HG02763 (cell line): ENCODE results near the gene PCGF6.

Experiments
- ATAC-seq: cut with Tn5 transposase; IDR thresholded peaks from one replicate; pipeline ENCODE4 v1.9.1; 2021; ENCODE audit warnings: mild to moderate bottlenecking, moderate library complexity; ENCODE audit not compliant: unreplicated experiment

The PCGF6 gene

DNA sequence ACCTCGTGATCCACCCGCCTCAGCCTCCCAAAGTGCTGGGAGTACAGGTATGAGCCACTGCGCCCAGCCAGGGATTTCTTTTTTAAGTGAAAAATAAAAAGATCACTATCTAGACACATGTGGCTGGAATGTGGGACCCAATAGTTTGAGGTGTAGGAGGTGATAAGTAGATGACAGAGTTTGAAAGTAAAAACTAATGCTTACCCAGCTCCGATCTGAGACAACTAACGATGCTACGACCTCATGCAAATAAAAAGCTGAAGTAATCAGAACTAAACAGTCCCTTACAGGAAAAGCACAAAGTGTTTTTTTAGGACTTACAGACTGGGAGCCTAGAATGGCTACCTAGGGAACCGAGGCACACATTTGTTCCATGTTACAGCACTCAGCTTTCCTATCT is 23.0 kb downstream of the PCGF6 start:
- no peak for ATAC-seq

DNA sequence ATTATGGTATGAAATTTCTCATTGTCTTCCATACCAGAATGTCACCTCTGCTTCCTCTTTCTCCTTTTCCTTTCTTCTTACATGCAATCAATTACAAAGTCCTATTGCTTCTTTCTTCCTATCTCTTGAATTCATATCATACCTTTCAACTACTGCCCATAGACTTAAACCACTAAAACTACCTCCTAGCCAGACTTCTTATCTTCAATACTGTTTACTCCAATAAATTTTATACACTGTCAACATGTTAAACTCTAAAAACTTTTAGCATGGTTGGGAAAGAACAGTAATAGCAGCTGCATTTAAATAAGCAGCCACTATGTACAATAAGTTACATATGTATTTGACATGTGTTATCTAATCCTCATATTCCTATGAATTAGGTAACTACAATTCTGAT is 34.9 kb downstream of the PCGF6 start:
- no peak for ATAC-seq

DNA sequence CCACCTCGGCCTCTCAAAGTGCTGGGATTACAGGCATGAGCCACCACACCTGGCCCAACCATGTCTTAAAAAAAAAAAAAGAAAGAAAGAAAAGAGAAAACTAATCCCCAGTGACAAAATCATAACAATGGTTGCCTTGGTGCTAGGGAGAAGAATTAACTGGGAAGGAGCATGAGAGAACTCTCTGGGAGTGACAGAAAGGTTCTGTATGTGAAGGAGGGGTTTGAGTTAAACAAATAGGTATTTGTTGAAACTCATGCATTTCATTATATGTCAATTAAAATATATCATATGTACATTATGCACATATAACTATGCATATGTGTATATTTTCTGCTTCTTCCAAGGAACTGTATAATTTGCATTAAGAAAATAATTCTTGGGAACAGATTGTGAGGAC is 40.7 kb downstream of the PCGF6 start:
- no peak for ATAC-seq

DNA sequence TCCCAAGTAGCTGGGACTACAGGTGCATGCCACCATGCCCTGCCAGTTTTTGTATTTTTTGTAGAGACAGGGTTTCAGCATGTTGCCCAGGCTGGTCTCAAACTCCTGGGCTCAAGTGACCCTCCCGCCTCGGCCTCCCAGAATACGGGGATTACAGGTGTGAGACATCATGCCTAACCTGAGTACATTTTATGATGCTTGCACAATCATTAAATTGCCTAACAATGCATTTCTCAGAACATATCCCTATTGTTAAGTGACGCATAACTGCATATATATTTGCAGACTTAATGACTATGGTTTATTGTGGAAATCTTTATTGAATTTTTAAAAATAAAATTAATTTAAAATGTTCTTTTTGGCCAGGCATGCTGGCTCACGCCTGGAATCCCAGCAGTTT is 43.3 kb downstream of the PCGF6 start:
- ATAC-seq = no peak

DNA sequence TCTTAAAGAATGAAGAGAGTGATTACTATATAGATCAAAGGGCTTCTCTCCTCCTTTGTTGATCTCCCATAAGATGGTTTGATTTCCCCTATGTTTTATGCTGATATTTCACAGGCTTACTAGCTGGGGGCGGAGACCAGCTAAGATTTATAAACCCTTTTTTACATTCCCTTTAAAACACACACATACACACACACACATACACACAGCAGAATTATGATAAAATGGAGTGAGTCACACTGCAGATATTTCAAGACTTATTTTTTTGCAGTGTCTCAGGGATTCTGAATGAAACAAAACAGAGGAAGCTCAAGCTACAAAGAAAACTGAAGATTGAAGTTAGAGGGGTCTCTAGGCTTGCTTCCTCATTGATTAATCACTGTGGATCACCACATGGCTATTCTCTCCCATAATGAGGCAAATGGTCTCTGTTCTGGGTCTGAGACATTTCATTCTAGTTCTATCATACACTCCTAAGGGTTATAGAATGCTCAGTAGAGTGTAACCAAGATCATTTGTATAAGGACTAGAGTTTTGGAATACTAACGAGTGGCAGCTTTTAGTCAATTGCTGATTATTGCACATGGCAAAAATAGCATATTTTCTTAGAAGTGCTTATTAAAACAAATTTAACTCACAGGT is 55.4 kb downstream of the PCGF6 start:
- no peak for ATAC-seq

DNA sequence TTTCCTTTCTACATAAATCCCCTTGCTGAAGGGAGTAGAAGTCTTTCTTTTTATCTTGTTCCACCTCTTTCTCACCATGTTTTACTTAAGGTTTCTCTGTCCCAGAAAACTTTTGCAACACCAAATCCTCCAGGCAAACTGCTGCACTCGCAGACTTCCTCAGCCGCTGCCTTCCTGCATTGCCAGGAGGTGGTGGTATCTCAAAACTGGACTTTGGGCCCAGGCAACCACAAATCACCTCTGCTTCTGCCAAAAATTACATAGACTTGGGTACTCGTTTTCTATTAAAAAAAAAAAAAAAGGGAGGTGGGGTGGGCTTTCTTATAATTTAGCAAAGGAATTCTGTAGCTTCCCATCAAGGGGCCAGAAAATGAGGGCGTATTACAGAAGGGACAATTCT is 59.4 kb downstream of the PCGF6 start:
- no peak for ATAC-seq

DNA sequence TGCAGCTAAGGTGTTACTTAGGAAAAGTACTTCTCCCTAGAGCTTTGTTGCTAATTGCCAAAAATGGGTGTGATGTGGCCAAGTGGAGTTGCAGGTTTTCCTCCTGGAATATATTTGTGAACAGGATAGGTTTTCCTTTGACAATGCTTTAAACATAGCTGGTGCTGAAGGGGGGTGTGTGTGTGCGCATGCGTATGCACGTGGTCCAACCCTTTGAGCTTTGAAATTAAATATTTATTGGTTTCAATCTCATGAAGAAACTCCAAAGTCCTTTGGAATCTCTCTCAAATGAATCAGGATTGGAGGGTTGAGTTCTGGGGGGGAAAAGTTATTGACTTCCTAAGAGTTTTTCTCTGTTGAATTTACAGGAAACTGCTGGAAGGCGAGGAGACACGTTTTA is 62.9 kb downstream of the PCGF6 start:
- ATAC-seq = no peak

DNA sequence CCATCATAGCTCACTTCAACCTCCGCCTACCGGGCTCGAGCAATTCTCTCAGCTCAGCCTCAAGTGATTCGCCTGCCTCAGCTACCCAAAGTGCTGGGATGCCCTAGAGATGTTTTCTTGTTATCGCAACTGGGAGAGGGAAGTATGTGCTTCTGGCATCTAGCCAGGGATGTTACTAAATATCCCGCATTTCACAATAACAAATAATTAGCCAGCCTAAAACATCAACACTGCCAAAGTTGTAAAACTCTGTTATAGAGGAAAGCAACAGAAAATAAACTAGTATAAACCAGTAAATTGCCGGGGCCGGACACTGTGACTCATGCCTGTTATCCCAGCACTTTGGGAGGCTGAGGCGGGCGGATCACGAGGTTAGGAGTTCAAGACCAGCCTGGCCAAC is 66.8 kb downstream of the PCGF6 start:
- ATAC-seq = no peak

DNA sequence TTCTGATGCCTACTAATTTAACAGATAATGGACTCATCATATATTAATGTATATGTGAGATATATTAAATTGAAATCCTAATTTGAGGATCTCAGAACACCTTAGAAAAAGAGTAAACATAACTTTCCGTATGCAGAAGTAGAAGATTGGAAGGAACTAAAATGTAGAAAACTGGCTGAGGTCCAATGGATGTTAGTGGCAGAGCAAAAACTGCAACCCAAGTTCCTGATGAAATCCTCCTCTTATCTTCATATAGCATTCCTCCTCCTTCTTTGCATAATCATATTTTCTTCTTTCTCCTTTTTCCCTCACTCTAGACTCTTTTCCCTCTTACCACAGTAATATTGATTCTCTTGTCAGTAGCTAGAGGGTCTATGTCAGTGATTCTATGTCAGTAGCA is 68.0 kb downstream of the PCGF6 start:
- ATAC-seq = no peak

DNA sequence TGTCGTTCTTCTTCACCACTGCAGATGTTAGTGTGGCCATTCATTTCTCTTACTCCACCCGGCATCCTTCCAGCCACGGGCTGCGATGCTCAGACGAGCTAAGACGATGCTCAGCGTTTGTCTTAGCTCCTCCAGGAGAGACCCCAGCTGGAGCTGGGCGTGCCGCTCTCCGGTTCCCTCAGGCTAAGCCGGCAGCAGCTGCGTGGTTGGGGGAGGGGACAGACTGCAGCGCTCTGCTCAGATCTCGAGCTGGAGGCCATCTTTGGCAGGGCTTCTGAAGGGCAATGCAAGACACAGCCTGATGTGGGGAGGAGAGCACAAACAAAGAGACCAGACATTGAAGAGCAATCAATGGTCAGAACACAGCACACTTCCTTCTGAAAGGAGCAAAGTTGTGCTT is 69.2 kb downstream of the PCGF6 start:
- ATAC-seq = no peak

DNA sequence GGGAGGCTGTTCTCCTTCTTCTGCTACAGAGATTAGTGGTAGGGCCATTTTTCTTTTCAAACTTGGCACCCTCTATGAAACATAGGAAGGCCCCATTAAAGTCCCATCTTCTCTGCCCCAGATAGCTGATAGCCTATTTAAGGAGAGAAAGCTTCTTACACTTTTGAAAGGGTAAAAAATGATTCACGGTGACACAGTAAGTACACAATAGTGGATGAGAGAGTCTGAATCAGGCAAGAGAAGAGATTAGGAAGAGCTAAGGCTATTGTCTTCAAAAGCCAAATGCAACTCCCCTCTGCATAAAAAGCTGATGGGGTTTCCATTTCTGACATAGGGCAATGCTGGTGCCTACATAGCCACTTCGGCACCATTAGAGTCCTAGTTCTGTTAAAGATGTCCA is 70.4 kb downstream of the PCGF6 start:
- ATAC-seq = no peak

DNA sequence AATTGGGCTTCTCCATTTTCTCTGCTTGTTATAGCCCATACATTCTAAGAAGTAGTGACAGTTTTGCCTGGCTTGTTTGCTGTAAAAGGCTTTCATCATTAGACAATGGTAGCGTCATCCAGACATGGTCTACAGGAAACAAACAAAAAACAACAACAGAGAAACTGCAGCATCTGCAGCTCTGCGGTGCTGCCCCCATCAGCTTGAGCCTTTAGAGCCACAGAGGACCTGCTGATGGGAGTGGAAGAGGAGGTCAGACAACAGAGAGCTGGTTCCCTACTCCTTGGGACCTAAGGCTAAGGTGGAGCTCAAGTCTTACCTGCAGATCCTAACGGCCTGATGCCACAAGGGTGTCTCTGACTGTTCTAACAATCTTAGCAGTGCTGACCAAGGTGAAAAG is 70.9 kb downstream of the PCGF6 start:
- ATAC-seq = no peak

DNA sequence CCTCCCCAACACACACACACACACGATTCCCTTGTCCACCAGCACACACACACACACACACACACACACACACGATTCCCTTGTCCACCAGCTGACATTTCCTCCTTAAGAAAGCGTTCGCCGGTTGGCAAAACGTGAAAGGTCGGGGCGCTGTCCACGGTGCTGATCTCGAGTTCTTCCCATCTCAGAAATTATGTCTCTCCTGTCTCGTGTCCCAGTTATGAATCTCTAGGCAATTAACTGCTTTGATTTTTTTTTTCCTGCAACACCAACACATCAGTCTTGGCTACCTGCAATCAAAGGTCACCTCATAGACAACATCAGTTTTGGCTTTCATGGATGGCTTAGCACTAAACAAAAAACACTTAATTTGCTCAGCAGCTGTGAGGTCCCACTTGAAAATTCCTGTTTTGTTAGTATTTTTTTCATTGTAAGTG is 72.1 kb downstream of the PCGF6 start:
- ATAC-seq = no peak

DNA sequence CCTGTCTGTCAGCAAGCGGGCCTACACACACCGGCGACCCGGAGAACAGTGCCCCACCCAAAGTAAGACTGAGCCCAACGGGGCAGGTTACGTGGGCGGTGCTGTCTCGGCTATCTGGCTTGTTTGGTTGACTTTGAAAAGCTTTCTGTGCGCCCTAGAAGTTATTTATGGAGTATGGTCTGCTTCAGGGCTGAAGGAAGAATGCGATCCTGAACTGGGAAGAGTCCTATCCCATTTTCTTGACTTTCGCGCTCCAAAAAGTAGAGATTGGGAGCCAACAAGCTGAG is 72.5 kb downstream of the PCGF6 start:
- no peak for ATAC-seq

DNA sequence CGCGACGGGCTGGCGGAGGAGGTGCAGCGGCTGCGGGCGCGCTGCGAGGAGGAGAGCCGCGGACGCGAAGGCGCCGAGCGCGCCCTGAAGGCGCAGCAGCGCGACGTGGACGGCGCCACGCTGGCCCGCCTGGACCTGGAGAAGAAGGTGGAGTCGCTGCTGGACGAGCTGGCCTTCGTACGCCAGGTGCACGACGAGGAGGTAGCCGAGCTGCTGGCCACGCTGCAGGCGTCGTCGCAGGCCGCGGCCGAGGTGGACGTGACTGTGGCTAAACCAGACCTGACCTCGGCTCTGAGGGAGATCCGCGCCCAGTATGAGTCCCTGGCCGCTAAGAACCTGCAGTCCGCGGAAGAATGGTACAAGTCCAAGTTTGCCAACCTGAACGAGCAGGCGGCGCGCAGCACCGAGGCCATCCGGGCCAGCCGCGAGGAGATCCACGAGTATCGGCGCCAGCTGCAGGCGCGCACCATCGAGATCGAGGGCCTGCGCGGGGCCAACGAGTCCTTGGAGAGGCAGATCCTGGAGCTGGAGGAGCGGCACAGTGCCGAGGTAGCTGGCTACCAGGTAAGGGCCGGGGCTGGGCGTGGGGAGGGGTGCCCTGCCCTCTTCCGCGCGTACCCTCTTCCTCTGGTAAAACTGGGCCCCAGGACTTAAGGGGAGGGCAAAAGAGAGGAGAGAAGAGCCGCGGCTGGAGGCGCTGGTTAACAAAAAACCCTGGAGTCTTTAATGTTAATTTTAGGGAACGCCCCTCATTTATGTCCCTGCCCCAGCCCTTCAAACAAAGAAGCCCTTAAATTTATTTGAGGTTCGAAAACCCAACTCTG is 73.0 kb downstream of the PCGF6 start:
- no peak for ATAC-seq

DNA sequence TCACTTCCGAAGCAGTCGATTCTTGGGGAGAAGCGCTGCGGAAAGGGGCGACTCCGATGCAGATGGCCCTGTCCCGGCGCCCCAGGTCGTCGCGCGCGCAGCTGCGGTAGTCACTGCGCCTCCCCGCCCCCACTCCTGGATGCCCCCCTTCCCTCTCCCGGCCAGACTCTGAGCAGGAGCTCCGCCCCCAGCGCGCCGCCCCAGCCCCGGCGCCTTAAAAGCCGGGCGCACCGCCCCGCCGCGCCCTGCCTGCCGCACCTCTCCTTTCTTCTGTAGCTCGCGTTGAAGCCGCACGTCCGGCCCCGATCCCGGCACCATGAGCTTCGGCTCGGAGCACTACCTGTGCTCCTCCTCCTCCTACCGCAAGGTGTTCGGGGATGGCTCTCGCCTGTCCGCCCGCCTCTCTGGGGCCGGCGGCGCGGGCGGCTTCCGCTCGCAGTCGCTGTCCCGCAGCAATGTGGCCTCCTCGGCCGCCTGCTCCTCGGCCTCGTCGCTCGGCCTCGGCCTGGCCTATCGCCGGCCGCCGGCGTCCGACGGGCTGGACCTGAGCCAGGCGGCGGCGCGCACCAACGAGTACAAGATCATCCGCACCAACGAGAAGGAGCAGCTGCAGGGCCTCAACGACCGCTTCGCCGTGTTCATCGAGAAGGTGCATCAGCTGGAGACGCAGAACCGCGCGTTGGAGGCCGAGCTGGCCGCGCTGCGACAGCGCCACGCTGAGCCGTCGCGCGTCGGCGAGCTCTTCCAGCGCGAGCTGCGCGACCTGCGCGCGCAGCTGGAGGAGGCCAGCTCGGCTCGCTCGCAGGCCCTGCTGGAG is 73.8 kb downstream of the PCGF6 start, which contains the start of gene INA:
TSS of gene INA (plus strand) at position 243 of the 817 bp plus-strand sequence. CDS start at position 317, 74 bp downstream.
- no peak for ATAC-seq

DNA sequence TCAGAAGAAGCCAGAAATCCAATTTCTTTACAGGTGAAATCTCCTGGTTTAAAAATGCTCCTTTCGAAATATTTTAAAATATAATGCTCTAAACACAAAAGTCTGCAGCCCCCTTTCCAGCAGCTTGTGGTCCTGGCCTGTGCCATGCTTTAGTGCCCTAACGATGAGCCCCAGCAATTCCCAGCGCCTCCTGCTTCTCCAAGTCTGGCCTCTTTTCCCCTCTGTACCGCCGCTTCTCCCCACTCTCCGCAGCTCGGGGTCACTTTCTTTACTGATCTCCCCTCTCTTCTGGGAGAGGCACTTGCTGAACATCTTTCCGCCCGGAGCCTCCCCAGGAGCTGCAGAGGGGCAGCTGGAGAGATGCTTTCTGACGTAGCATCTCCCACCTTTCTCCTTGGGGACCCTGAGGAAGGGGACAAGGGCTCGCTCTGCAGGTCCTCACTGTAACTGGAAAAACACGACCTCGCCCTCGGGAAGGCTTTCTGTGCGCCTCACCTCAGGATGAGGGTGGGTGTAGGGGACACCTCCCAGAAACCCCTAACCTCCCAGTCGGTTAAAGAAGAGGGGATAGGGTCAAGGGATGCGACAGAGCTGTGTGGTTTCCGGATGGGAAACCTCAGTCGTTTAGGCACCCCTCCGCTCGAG is 74.6 kb downstream of the PCGF6 start:
- ATAC-seq = no peak

DNA sequence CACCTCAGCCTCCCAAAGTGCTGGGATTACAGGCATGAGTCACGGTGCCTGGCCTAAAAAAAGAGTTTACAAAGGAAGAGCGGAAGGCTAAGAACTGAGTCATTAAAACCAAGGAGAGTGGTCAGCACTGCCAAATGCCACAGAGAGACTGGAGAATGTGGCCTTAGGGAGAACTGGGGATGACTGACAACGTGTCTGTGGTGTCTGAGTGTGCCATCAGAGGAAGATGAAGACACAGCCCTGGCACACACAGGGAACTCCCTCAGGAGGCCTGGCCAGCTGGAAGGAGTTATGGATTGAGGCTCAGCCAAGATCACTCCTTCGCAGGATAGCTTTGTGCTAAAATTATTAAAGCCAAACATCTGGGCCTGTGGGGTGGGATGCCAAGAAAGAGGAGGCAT is 77.9 kb downstream of the PCGF6 start:
- ATAC-seq = no peak

DNA sequence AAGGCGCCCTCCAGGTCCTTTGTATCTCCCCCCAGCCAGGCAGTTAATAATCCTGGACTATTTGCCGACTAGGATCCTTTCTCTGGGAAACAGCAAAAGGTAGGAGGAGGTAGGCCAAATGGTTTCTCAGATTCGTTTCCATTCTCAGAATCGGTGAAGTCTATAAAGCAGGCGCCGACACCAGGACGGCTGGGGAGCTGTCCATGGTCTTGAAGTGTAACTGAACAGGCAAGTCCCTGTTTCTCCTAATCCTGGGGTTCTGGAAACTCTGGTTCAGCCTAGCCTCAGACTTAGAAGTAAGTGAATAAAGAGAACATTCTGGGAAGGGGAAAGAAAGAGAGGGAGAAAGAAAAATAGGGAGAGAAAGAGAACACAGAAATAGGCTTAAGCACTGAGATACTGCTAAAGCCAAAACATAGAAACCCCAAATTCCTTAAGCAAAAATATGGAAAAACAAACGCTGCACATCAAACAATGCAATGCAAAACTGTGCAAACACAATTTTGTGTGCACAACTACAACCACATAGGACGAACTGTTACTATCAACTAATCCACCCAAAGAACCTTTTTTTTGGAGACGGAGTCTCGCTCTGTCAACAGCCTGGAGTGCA is 85.1 kb downstream of the PCGF6 start:
- no peak for ATAC-seq

DNA sequence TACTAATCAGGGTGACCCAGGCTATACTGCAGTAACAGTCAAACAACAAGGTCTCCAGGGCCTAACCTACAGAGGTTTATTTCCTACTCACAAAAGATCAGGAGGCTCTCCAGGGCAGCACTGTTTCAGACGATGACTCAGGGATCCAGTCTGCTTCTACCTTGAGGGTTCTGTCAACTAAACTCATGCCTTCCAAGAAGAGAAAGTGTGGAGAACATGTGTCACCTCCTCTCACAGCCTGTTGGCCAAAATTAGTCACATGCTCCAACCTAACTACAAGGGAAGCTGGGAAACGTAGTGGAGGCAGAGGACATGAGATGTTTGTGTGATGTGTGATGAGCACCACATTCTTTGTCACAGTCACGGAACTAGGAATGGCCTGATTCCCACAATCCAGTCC is 88.7 kb downstream of the PCGF6 start:
- no peak for ATAC-seq

DNA sequence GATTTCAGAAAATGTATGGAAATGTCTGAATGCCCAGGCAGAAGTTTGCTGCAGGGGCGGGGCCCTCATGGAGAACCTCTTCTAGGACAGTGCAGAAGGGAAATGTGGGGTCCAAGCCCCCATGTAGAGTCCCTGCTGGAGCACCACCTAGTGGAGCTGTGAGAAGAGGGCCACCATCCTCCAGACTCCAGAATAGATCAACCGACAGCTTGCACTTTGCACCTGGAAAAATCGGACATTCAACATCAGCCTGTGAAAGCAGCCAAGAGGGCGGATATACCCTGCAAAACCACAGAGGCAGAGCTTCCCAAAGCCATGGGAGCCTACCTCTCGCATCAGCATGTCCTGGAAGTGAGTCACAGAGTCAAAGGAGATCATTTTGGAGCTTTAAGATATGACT is 91.0 kb downstream of the PCGF6 start:
- ATAC-seq = no peak
